ENCODE results near the gene CRAMP1.
"Not testable (repeated sequence)": the region's sequence is repeated elsewhere in the genome, so short reads cannot be mapped to it uniquely, and the experiment has no call there.

Gene CRAMP1

GRCh38 chr16:1612320-1613111 lies at the start of gene CRAMP1:
CRAMP1 (plus strand) TSS chr16:1612360; CDS start chr16:1614640, 2,280 bp downstream.
- no peak for DNase-seq

DNA sequence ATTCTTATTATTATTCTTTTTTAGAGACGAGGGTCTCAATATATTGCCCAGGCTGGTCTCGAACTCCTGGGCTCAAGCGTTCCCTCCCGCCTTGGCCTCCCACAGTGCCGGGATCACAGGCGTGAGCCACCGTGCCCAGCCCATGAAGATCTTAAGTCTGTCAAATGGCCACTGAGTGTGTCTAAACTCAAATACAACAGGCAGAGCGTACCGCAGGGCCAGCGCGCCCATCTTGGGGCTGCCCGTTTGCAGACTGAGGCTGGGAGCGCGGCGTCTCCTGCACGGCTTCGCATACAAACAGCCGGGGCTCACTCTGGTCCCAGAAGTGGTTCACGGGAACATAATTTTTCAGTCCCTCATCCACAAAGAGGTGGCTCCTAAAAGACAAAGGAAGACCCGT lies 48.4 kb upstream of the CRAMP1 start:
- no peak for DNase-seq

DNA sequence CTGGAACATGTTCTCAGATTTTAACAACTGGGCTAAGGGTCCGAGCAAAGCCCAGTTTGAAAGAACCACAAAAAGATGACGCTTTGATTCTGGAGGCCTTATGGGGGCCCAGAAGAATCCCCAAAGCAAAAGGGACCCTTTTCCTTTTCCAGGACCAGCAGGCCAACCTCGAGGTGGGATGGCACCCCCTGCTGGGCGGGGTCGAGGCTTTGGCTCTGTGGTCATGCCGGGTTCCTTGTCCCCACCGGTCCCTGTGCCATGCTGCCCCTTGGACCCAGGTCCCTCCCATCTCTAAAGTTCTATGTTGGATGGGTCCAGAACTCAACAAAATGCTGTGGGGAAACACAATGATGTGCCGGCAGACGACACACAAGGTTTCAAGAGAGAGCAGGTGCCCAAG lies 47.8 kb upstream of the CRAMP1 start:
- DNase-seq, result no peak

DNA sequence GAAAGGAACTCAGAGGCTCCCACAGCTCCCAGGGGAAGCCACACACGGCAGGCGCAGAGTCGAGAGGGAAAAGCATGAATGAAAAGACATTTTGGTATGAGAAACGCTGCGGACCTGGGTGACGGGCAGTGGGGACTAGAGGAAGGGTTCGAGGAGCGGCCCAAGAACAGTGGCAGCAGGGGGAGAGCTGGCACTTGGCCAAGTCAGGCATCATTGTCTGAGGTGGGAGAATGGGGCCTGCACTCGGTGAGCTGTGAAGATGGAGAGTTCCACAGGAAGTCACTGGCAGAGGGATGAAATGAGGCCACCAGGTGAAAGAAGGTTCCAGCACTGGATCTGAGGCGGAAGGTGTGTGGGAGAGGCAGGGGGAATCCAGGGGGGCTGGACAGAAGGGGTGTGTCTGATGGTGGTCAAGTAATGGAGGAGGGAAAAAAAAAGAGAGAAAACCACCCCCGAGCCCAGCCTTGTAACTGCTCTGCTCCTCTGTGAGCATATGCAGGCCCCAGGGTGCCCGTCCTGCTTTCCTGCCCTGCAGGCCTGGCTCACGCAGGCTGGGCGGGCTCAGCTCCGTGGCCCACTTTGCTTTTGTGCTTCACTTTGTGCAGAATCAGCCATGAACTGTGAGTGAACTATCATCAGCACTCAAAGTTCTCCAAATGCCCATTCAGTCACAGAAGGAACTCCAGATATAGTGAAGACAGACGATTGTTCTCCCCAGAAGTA lies 46.9 kb upstream of the CRAMP1 start:
- no peak for DNase-seq

DNA sequence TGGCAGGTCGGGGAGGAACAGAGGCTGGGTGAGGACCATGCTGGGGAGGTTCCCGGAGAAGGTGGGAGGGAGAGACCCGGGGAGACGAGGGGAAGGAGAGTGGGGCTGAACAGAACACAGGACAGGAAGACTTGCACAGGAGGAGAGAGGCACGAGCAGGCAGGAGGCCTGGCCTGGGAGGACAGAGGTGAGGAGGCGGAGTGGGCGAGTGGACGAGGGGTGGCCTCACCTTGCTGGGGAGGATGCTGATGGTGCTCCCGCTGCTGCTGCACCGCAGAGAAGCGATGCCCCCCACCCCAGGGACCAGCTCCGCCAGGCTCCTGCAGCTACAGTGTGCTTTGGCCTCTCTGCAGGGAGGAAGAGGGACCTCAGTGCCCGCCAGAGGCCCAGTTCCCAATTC lies 44.2 kb upstream of the CRAMP1 start:
- no peak for DNase-seq

GRCh38 chr16:1571012-1571671 lies 41.0 kb upstream of the CRAMP1 start:
- no peak for DNase-seq

DNA sequence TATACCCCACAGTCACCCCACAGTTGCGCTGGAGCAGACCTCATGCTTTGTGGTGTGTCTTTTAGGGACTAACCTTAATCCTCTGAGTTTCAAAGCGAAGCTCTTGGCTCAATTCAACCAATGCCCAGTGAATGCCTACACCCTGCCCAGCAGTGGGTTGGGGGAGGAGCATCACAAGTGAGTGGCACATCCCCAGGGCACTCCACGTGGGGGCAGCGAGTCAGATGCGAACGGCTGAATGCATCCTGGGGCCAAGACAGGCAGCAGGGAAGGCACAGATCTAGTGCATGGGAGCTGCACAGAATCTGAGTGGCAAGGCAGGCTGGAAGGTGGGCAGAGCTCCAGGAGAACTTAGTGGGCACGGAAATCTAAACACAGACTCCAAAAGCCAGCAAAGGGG lies 39.5 kb upstream of the CRAMP1 start:
- DNase-seq, result no peak

DNA sequence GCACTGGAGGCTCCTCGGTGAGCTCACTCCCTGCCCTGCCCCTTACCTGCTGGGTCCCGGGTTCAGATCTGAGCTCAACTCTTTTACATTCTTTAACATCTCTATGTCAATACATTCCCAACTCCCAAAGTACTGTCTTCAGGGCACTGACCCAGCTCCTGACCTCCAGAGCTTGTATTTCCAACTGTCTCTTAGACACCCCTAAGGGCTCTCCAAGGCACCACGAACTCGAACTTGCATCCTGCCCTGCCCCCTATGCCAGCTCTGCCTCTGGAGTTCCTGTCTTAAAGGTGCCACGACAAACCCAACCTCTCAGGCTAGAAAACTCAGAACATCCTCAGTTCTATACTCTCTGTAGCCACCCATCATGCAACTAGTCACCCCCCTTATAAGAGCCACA lies 38.9 kb upstream of the CRAMP1 start:
- no peak for DNase-seq

GRCh38 chr16:1575578-1575977 lies 36.6 kb upstream of the CRAMP1 start:
- no peak for DNase-seq

GRCh38 chr16:1579214-1579613 lies 32.9 kb upstream of the CRAMP1 start:
- no peak for DNase-seq

DNA sequence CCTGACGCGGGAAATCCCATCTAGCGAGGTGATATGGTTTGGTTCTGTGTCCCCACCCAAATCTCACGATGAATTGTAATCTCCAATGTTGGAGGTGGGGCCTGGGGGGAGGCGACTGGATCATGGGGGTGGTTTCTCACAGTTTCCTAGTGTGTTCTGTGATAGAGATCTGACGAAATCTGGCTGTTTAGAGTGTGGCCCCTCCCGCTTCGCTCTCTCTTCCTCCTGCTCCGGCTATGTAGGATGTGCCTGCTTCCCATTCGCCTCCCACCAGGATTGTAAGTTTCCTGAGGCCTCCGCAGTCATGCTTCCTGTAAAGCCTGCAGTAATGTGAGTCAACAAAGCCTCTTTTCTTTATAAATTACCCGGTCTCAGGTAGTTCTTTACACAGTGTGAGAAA lies 31.9 kb upstream of the CRAMP1 start:
- no peak for DNase-seq

GRCh38 chr16:1580956-1581355 lies 31.2 kb upstream of the CRAMP1 start:
- DNase-seq, result no peak

- no peak for DNase-seq
These were observed 30.4 kb upstream of the CRAMP1 start for GRCh38 chr16:1581804-1582203.

GRCh38 chr16:1583180-1583579 lies 29.0 kb upstream of the CRAMP1 start:
- DNase-seq, result no peak

GRCh38 chr16:1584926-1585484 lies 27.2 kb upstream of the CRAMP1 start:
- DNase-seq, result no peak

- DNase-seq, result no peak
These were observed 21.8 kb upstream of the CRAMP1 start for GRCh38 chr16:1590366-1590765.

- no peak for DNase-seq
These were observed 21.0 kb upstream of the CRAMP1 start for GRCh38 chr16:1590930-1591705.

DNA sequence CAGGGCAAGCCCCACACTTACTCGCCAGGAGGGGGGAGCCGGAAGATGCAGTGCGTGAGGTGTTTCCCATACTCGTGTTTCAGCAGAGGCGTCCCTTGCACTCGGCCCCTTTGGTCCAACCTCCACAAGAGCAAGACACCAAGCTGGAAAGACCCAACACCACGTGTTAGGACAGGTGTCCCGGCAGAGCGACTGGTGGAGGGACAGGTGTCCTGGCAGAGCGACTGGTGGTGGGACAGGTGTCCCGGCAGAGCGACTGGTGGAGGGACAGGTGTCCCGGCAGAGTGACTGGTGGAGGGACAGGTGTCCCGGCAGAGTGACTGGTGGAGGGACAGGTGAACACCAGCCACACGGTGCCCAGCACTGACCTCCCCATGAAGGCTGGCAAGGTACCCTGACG lies 19.7 kb upstream of the CRAMP1 start:
- no peak for DNase-seq

DNA sequence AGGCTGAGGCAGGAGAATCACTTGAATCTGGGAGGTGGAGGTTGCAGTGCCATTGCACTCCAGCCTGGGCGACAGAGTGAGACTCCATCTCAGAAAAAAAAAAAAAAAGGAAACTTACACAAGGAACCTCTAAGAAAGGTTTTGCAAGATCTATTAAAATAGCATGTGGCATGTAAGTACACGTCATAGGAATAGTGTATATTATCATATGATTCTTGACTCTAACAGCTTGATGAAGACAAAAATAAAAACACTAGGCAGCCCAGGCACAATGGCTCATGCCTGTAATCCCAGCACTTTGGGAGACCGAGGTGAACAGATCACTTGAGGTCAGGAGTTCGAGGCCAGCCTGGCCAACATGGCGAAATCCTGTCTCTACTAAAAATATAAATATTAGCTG lies 16.6 kb upstream of the CRAMP1 start:
- not testable (repeated sequence) for DNase-seq

DNA sequence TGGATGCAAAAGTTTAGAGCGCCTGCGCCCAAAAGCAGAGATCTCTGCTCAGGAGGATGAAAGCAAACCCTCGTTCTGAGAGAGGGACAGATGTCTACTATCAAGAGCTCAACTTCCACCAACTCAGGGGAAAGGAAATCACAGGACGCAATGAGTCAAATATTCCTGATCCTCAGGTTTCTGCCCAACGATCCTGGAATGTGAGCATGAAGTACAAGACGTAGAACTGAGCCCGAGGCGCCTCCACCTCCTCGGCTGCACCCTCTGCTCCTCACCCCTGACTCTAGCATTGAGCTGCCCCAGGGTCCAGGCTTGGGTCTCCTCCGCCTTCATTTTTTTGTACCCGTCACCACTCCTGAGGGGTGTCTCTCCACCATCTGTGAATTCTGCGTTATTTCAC lies 15.6 kb upstream of the CRAMP1 start:
- DNase-seq, result no peak

DNA sequence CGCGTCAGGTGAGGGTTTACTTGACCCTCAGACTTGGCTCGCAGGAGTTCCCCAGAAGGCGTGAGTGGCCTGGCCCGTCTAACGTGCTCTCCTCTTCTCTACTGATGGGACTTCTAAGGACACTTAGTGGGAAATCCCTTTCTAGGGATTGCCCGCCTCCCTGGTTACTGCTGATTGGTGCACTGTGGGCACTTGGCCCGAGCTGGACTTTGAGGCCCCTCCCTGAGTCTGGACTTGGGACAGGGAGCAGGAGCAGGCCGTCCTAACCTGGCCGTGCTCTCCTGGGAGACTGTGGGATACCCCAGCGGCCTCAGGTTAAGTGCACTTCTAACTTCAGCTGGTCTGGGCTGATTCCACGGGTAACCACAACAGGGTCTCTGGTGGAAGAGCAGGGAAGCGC lies 15.0 kb upstream of the CRAMP1 start:
- no peak for DNase-seq

GRCh38 chr16:1601031-1601430 lies 11.1 kb upstream of the CRAMP1 start:
- no peak for DNase-seq

DNA sequence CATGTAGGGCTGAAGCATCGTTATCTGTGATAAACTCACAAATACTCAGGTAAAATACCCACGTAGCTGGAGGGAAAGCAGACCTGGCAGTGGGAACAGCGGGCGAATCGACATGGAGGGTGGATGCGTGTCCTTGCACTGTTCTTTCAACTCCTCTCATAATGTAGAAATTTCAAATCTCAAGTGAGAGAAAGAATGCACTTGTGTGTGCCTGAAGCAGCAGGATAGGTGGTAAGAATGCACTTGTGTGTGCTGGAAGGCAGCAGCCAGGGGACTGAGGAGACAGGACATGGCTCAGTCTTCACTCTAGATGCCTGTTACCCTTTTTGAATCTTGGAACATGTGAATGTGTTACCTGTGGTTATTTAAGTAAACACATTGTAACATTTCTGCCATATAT lies 10.7 kb upstream of the CRAMP1 start:
- no peak for DNase-seq

Data from CD4-positive, alpha-beta T cell treated with Interferon gamma for 1 hour (primary cell).